Measurements from ENCODE around the gene RELN. TPM values are rescaled to one million over a fixed set of nuclear protein-coding genes. Genes with fewer than 3 reads are reported as not detected.
A peak's percentile ranks its signal among the peaks of the same experiment; 100 is the strongest.

Gene RELN
- total and polyA plus RNA-seq, 9 of the 15 experiments (the other 6 are each of a cell fraction or from before 2014, with no cell fraction given), result 12.9 to 43.2 (median 18.1) TPM

GRCh38 chr7:103668279-103668941 is 321.0 kb downstream of the RELN start:
- WGBS (ENCODE audit: insufficient coverage, low coverage, missing lambda C conversion rate), result 98% methylated on average over 2 of the region's 2 CpGs

More at GRCh38 chr7:103668279-103668941, 321.0 kb downstream of the RELN start:
- POLR2A ChIA-PET, result interaction anchor here (0.6 to 2.1 kb wide), 3 partner anchors 10 to 876 kb away, joined by 3 to 5 read pairs (median 3); no protein-coding TSS in a partner anchor
- peaks cover 0 to under 1% of the 10 kb centered on the region in 2 experiments; a peak in 2 of 5 replicates for H3K4me1 ChIP-seq (replicated peaks in 1 of 2; ENCODE audit: control insufficient read depth in 2 of 2, insufficient read depth in 2 of 2, low read length in 2 of 2)
- intact Hi-C loops (cut with micrococcal nuclease), result loop anchor here (10.0 kb wide), 1 partner anchor 426 kb away; no protein-coding TSS in a partner anchor
- CTCF ChIA-PET (ENCODE audit: low intra/inter-chr PET ratio), result no interaction called here
- H2AFZ ChIP-seq (ENCODE audit: low read depth, low read length), result no peak overlapping the region
- no peak overlapping the region for H3K27ac ChIP-seq (ENCODE audit: extremely low read depth, low read depth, low read length)
- no peaks in the 10 kb centered on the region for H4K20me1 ChIP-seq (replicated peaks; ENCODE audit: control insufficient read depth, insufficient read depth, low read length)
- H3K9me1 ChIP-seq (ENCODE audit: control insufficient read depth, insufficient read depth, low read length), result no peaks in the 10 kb centered on the region
- H3K4me3 ChIP-seq, result no peak overlapping the region
- FAIRE-seq, result no peak
- TF ChIP-seq ATF3 (IDR thresholded peaks at IDR 0.05) (peak; percentile 74), ATF3 (CRISPR knock-in tag; conservative IDR thresholded peaks at IDR 0.05) (no peak), CEBPG (CRISPR knock-in tag; IDR thresholded peaks at IDR 0.05) (no peak), CEBPG (tag; conservative IDR thresholded peaks at IDR 0.05 in 1 of 2, IDR thresholded peaks at IDR 0.05 in 1 of 2) (peak; percentile 49 to 83; a peak in 3 of 4 replicates), GABPB2 (CRISPR knock-in tag; conservative IDR thresholded peaks at IDR 0.05) (no peak), CEBPB (tag; IDR thresholded peaks at IDR 0.05) (peak; percentile 61)
- BruUV-seq (replicated peaks), result no TSS peak
- H3K36me3 ChIP-seq (ENCODE audit: control insufficient read depth, insufficient read depth, low read length), result no peaks in the 10 kb centered on the region
- no peak overlapping the region for H3K4me2 ChIP-seq (ENCODE audit: insufficient read depth, low read length)
- no peak for ATAC-seq
- in situ Hi-C loops (cut with MboI), result no loop called here
- no peaks in the 10 kb centered on the region for H3K27me3 ChIP-seq (ENCODE audit: control insufficient read depth in 2 of 2, insufficient read depth in 2 of 2, low read length in 2 of 2)
- H3K9ac ChIP-seq (ENCODE audit: insufficient read depth in 1 of 2, low read depth in 2 of 2, low read length in 2 of 2), result no peak overlapping the region
- H3K9me3 ChIP-seq (replicated peaks; ENCODE audit: control insufficient read depth, insufficient read depth, low read depth, low read length), result no peaks in the 10 kb centered on the region
- no peak for DNase-seq (ENCODE audit: extremely low read depth in 1 of 4, low spot score in 3 of 4)
- H3K79me2 ChIP-seq (ENCODE audit: control insufficient read depth, insufficient read depth, low read length), result no peaks in the 10 kb centered on the region
